T-cell (primary cell): ENCODE data around the gene CLDN34. TPM values are rescaled to one million over a fixed set of nuclear protein-coding genes. Genes with fewer than 3 reads are reported as not detected.

Source experiments
- ATAC-seq, 4 experiments: fragments of 200-7000 bp in 3 of 4; fragments of 150-1000 bp in 1 of 4; cut with Tn5 transposase; replicated peaks in 1 of 4; 1 replicate in 3 of 4; 2 replicates in 1 of 4; pipeline ENCODE4 v1.10.0; 2021; ENCODE audit warnings: moderate library complexity in 3 of 4, mild to moderate bottlenecking in 2 of 4, moderate number of reproducible peaks in 1 of 4
- CTCF ChIA-PET, 2 donors: fragments of 300-600 bp; sonication (Branson Sonifier 250); formaldehyde crosslinking; loops; one replicate each; lab custom pipeline; 2022; ENCODE audit warnings: antibody characterized with exemption in 2 of 2; lab: Charles Lee
- POLR2A ChIA-PET, 2 donors: fragments of 300-600 bp; sonication (Branson Sonifier 250); formaldehyde crosslinking; loops; one replicate each; lab custom pipeline; 2022; ENCODE audit warnings: antibody characterized with exemption in 2 of 2; lab: Charles Lee
- DNase-seq, 35 experiments: peaks; one replicate each; pipeline versions ENCODE4 v3.0.0 to v3.0.0-alpha.2; 2013 to 2023
- H3K27ac ChIP-seq: one replicate; pipeline ENCODE4 v1.5.1; 2013; ENCODE audit warnings: low read length
- H3K27me3 ChIP-seq, 2 experiments: replicated peaks in 1 of 2; 1 replicate in 1 of 2; 2 replicates in 1 of 2; pipeline versions ENCODE4 v1.6.1 to v1.7.0; 2013; ENCODE audit warnings: low read length in 1 of 2, mixed read lengths in 1 of 2; ENCODE audit not compliant: control insufficient read depth in 2 of 2, insufficient read depth in 2 of 2; ENCODE audit errors: extremely low read depth in 1 of 2
- H3K36me3 ChIP-seq, 2 donors: 1 replicate in 1 of 2; 2 replicates in 1 of 2; pipeline versions ENCODE4 v1.6.1 to v1.7.0; 2013; ENCODE audit warnings: low read length in 1 of 2; ENCODE audit not compliant: control insufficient read depth in 2 of 2, insufficient read depth in 1 of 2; ENCODE audit errors: extremely low read depth in 1 of 2
- H3K4me1 ChIP-seq, 2 experiments: 1 replicate in 1 of 2; 2 replicates in 1 of 2; pipeline versions ENCODE4 v1.6.1 to v1.7.0; 2013; ENCODE audit warnings: low read length in 2 of 2, mixed read lengths in 1 of 2; ENCODE audit not compliant: insufficient read depth in 2 of 2, control insufficient read depth in 1 of 2; ENCODE audit errors: extremely low read depth in 1 of 2
- H3K4me3 ChIP-seq, 2 donors: 1 replicate in 1 of 2; 2 replicates in 1 of 2; pipeline versions ENCODE4 v1.5.1 to v1.7.0; 2013; ENCODE audit warnings: mild to moderate bottlenecking in 2 of 2, low read length in 1 of 2, moderate library complexity in 1 of 2; ENCODE audit not compliant: control insufficient read depth in 1 of 2; ENCODE audit errors: extremely low read depth in 1 of 2
- H3K9me3 ChIP-seq: 2 replicates; pipeline ENCODE4 v1.7.0; 2013
- H3K27ac Mint-ChIP-seq, 2 donors: one replicate each; pipeline ENCODE4 v1.8.0; 2020 to 2021; ENCODE audit warnings: mild to moderate bottlenecking in 2 of 2, mixed read lengths in 2 of 2
- H3K27me3 Mint-ChIP-seq, 2 donors: one replicate each; pipeline ENCODE4 v1.8.0; 2021 to 2022; ENCODE audit warnings: mixed read lengths in 2 of 2
- H3K36me3 Mint-ChIP-seq: one replicate; pipeline ENCODE4 v1.8.0; 2021; ENCODE audit warnings: mixed read lengths
- H3K4me1 Mint-ChIP-seq, 3 donors: one replicate each; pipeline ENCODE4 v1.8.0; 2020 to 2022; ENCODE audit warnings: mixed read lengths in 3 of 3, mild to moderate bottlenecking in 1 of 3
- H3K4me3 Mint-ChIP-seq, 3 donors: one replicate each; pipeline ENCODE4 v1.8.0; 2020 to 2022; ENCODE audit warnings: mild to moderate bottlenecking in 3 of 3, mixed read lengths in 3 of 3, moderate library complexity in 3 of 3
- H3K9me3 Mint-ChIP-seq, 3 donors: one replicate each; pipeline ENCODE4 v1.8.0; 2020 to 2022; ENCODE audit warnings: mixed read lengths in 3 of 3
- WGBS: methylation state at CpG from one replicate; pipeline ENCODE4 v1.1.5; 2013; ENCODE audit warnings: missing lambda C conversion rate; ENCODE audit not compliant: insufficient coverage; 5-methylcytosine and 5-hydroxymethylcytosine counted together
- total RNA-seq, 35 experiments: library from RNA in 6 of 35; stranded (reverse) in 6 of 35; fragments of 120-200 nt in 1 of 35; gene quantifications; one replicate each; pipeline versions ENCODE4 v1.2.1 to v1.2.4 and lab custom pipeline; 2013 to 2026

CLDN34 gene
- total RNA-seq, 5 donors from 2014 or later (not counting 1 experiment from before 2014, with no cell fraction given) = not detected

- CTCF ChIA-PET = no interaction called here
- Mint-ChIP-seq H3K4me1 (peaks cover 36 to 49% (median 37%) of the 10 kb centered on the region in 3 donors), H3K9me3 (no peaks in the 10 kb centered on the region), H3K4me3 (peak overlapping the region; percentile 62 to 72 (median 66)), H3K36me3 (no peaks in the 10 kb centered on the region), H3K27ac (peak overlapping the region in 1 of 2 donors; percentile 28), H3K27me3 (peaks cover 0 to 10% of the 10 kb centered on the region in 2 donors)
- H3K4me3 ChIP-seq = peak overlapping the region; percentile 35 to 56
- peak; percentile 90 to 94 (median 92) for ATAC-seq
- H3K9me3 ChIP-seq = no peaks in the 10 kb centered on the region
- H3K4me1 ChIP-seq = peaks cover 3 to 36% of the 10 kb centered on the region in 2 experiments
- no peak overlapping the region for H3K27ac ChIP-seq
- 2% methylated on average over 64 of the region's 110 CpGs for whole genome bisulfite sequencing
- H3K27me3 ChIP-seq = no peaks in the 10 kb centered on the region
- H3K36me3 ChIP-seq = no peaks in the 10 kb centered on the region
- POLR2A ChIA-PET = no interaction called here
- peak; percentile 41 to 87 (median 64) for DNase-seq
These were observed 47.5 kb downstream of the CLDN34 start for GRCh38 chrX:10014462-10015354.

DNA sequence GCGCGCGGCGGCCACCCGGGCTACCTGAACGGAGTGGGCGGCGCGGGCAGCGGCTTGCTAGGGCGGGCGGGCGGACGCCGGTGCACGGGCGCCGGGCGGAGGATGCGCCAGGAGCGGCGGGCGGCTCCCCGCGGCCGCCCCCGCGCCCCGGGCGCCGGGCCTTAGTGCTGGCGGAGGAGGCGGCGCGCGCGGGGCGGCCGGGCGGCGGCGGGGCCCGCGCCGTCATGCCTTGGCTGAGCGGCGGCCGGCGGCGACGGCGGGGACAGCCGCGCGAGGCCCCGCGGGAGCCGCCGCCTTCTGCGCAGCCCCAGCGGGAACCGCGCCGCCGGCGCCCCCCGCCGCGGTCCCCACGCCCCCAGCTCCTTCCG is 48.2 kb downstream of the CLDN34 start:
- Histone ChIP-seq H3K27ac (no peak overlapping the region), H3K27me3 (no peaks in the 10 kb centered on the region), H3K9me3 (no peaks in the 10 kb centered on the region), H3K4me3 (peak overlapping the region in 1 of 2 donors; percentile 47), H3K4me1 (peaks cover 3 to 36% of the 10 kb centered on the region in 2 experiments), H3K36me3 (no peaks in the 10 kb centered on the region)
- ChIA-PET CTCF (no interaction called here), POLR2A (no interaction called here)
- WGBS = 0% methylated on average over 30 of the region's 71 CpGs
- H3K36me3 Mint-ChIP-seq = no peaks in the 10 kb centered on the region
- no peaks in the 10 kb centered on the region for H3K9me3 Mint-ChIP-seq
- ATAC-seq (peak; percentile 19 to 38 (median 30)), DNase-seq (no peak)
- no peak overlapping the region for H3K27ac Mint-ChIP-seq
- peaks cover 0 to 10% of the 10 kb centered on the region in 2 donors for H3K27me3 Mint-ChIP-seq
- H3K4me3 Mint-ChIP-seq = no peak overlapping the region
- peaks cover 36 to 49% (median 37%) of the 10 kb centered on the region in 3 donors for H3K4me1 Mint-ChIP-seq

- no peaks in the 10 kb centered on the region for H3K9me3 Mint-ChIP-seq
- peaks cover 0 to 10% of the 10 kb centered on the region in 2 donors for H3K27me3 Mint-ChIP-seq
- peak in 2 of 35 experiments; percentile 9 to 39 for DNase-seq
- ChIA-PET POLR2A (no interaction called here), CTCF (interaction anchor here (0.6 kb wide), 2 partner anchors 77 to 97 kb away, joined by 3 to 7 read pairs; no protein-coding TSS in a partner anchor)
- H3K4me3 Mint-ChIP-seq = peak overlapping the region; percentile 65 to 83 (median 80)
- Histone ChIP-seq H3K4me3 (peak overlapping the region in 1 of 2 donors; percentile 47), H3K36me3 (no peaks in the 10 kb centered on the region), H3K4me1 (peaks cover 3 to 36% of the 10 kb centered on the region in 2 experiments), H3K27ac (no peak overlapping the region), H3K27me3 (no peaks in the 10 kb centered on the region), H3K9me3 (no peaks in the 10 kb centered on the region)
- WGBS = 14% methylated on average over 45 of the region's 87 CpGs
- H3K27ac Mint-ChIP-seq = no peak overlapping the region
- peak in 1 of 4 experiments; percentile 15 for ATAC-seq
- no peaks in the 10 kb centered on the region for H3K36me3 Mint-ChIP-seq
- H3K4me1 Mint-ChIP-seq = peaks cover 32 to 43% (median 32%) of the 10 kb centered on the region in 3 donors
These were observed 48.8 kb downstream of the CLDN34 start for GRCh38 chrX:10015723-10016518.

- no peaks in the 10 kb centered on the region for H3K36me3 Mint-ChIP-seq
- H3K4me1 Mint-ChIP-seq = peaks cover 25 to 39% (median 25%) of the 10 kb centered on the region in 3 donors
- Histone ChIP-seq H3K27me3 (no peaks in the 10 kb centered on the region), H3K4me3 (no peak overlapping the region), H3K9me3 (no peaks in the 10 kb centered on the region), H3K4me1 (peaks cover 2 to 29% of the 10 kb centered on the region in 2 experiments), H3K36me3 (no peaks in the 10 kb centered on the region), H3K27ac (no peak overlapping the region)
- CTCF ChIA-PET = interaction anchor here (0.6 kb wide), 2 partner anchors 76 to 96 kb away, joined by 3 to 7 read pairs; no protein-coding TSS in a partner anchor
- WGBS = no CpG with 5 or more reads among the region's 11 CpGs
- H3K27me3 Mint-ChIP-seq = peaks cover 0 to 10% of the 10 kb centered on the region in 2 donors
- POLR2A ChIA-PET = no interaction called here
- H3K27ac Mint-ChIP-seq = peak overlapping the region in 1 of 2 donors; percentile 53
- DNase-seq = no peak
- H3K9me3 Mint-ChIP-seq = no peaks in the 10 kb centered on the region
- H3K4me3 Mint-ChIP-seq = peak overlapping the region; percentile 65 to 83 (median 80)
- ATAC-seq = no peak
These were observed 49.5 kb downstream of the CLDN34 start for GRCh38 chrX:10016519-10017132.

DNA sequence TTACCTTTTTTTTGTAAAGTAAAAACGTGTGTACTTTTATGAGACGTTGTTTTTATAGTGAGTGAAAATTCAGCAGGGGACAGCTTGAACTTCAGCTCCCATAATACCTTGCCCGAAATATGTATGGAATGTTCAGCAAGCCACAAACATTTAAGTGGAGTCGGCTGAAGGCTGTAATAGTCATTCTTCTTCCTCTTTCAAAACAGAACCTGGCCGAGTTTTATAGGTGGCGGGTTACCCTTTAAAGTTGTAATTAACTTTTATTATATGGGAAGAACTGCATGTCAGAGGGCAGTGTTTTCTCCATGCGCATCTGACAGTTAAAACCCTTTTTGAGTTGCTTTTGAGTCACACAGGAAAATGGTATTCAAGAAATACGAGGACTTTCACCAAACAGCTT is 50.7 kb downstream of the CLDN34 start:
- H3K36me3 ChIP-seq = no peaks in the 10 kb centered on the region
- H3K9me3 ChIP-seq = no peaks in the 10 kb centered on the region
- DNase-seq (no peak), ATAC-seq (no peak)
- CTCF ChIA-PET = interaction anchor here in 1 of 2 donors (0.6 kb wide), 1 partner anchor 76 kb away, joined by 4 read pairs; no protein-coding TSS in a partner anchor
- Mint-ChIP-seq H3K27me3 (peaks cover 0 to 7% of the 10 kb centered on the region in 2 donors), H3K4me3 (peak overlapping the region in 1 of 3 donors; percentile 21), H3K4me1 (peaks cover 16 to 32% (median 18%) of the 10 kb centered on the region in 3 donors), H3K27ac (no peak overlapping the region), H3K9me3 (no peaks in the 10 kb centered on the region), H3K36me3 (no peaks in the 10 kb centered on the region)
- POLR2A ChIA-PET = no interaction called here
- no peak overlapping the region for H3K27ac ChIP-seq
- no peaks in the 10 kb centered on the region for H3K27me3 ChIP-seq
- peaks cover 0 to 18% of the 10 kb centered on the region in 2 experiments for H3K4me1 ChIP-seq
- no peak overlapping the region for H3K4me3 ChIP-seq
- WGBS = no CpG with 5 or more reads among the region's 8 CpGs
